ENCODE results near the gene CTDSP2.

CTDSP2 gene

GRCh38 chr12:57807285-57807684 is 39.2 kb downstream of the CTDSP2 start:
- no peak for DNase-seq (ENCODE audit: low read depth)

GRCh38 chr12:57806677-57807076 is 39.9 kb downstream of the CTDSP2 start:
- H3K4me3 ChIP-seq (ENCODE audit: low read length) = no peak overlapping the region
- H3K27me3 ChIP-seq (replicated peaks; ENCODE audit: control insufficient read depth, insufficient read depth, low read length) = no peaks in the 10 kb centered on the region
- no peak overlapping the region for H3K9ac ChIP-seq (ENCODE audit: low read length)
- H3K4me1 ChIP-seq (ENCODE audit: control insufficient read depth, insufficient read depth, low read length) = peaks cover 5% of the 10 kb centered on the region
- DNase-seq (ENCODE audit: low read depth) = no peak
- no peaks in the 10 kb centered on the region for H3K9me3 ChIP-seq (ENCODE audit: control insufficient read depth, low read length)
- H3K36me3 ChIP-seq (ENCODE audit: control insufficient read depth, insufficient read depth, low read length, severe bottlenecking) = peaks cover 82% of the 10 kb centered on the region

More at GRCh38 chr12:57807285-57807684, 39.2 kb downstream of the CTDSP2 start:
- no peak overlapping the region for H3K4me3 ChIP-seq (ENCODE audit: low read length)
- peaks cover 82% of the 10 kb centered on the region for H3K36me3 ChIP-seq (ENCODE audit: control insufficient read depth, insufficient read depth, low read length, severe bottlenecking)
- no peaks in the 10 kb centered on the region for H3K9me3 ChIP-seq (ENCODE audit: control insufficient read depth, low read length)
- H3K27me3 ChIP-seq (replicated peaks; ENCODE audit: control insufficient read depth, insufficient read depth, low read length) = no peaks in the 10 kb centered on the region
- H3K9ac ChIP-seq (ENCODE audit: low read length) = no peak overlapping the region
- H3K4me1 ChIP-seq (ENCODE audit: control insufficient read depth, insufficient read depth, low read length) = peaks cover 5% of the 10 kb centered on the region

- DNase-seq (ENCODE audit: low read depth) = peak; percentile 71
- H3K9ac ChIP-seq (ENCODE audit: low read length) = peak overlapping the region; percentile 35
- no peaks in the 10 kb centered on the region for H3K27me3 ChIP-seq (replicated peaks; ENCODE audit: control insufficient read depth, insufficient read depth, low read length)
- peaks cover 78% of the 10 kb centered on the region for H3K36me3 ChIP-seq (ENCODE audit: control insufficient read depth, insufficient read depth, low read length, severe bottlenecking)
- H3K4me1 ChIP-seq (ENCODE audit: control insufficient read depth, insufficient read depth, low read length) = peaks cover 5% of the 10 kb centered on the region
- no peaks in the 10 kb centered on the region for H3K9me3 ChIP-seq (ENCODE audit: control insufficient read depth, low read length)
- no peak overlapping the region for H3K4me3 ChIP-seq (ENCODE audit: low read length)
These were observed 43.1 kb downstream of the CTDSP2 start for GRCh38 chr12:57803319-57803893.

- DNase-seq (ENCODE audit: low read depth) = no peak
- Histone ChIP-seq H3K9me3 (ENCODE audit: control insufficient read depth, low read length) (no peaks in the 10 kb centered on the region), H3K9ac (ENCODE audit: low read length) (no peak overlapping the region), H3K4me3 (ENCODE audit: low read length) (no peak overlapping the region), H3K4me1 (ENCODE audit: control insufficient read depth, insufficient read depth, low read length) (peaks cover 5% of the 10 kb centered on the region), H3K36me3 (ENCODE audit: control insufficient read depth, insufficient read depth, low read length, severe bottlenecking) (peaks cover 77% of the 10 kb centered on the region), H3K27me3 (replicated peaks; ENCODE audit: control insufficient read depth, insufficient read depth, low read length) (no peaks in the 10 kb centered on the region)
These were observed 43.9 kb downstream of the CTDSP2 start for GRCh38 chr12:57802607-57803006.

- peaks cover 77% of the 10 kb centered on the region for H3K36me3 ChIP-seq (ENCODE audit: control insufficient read depth, insufficient read depth, low read length, severe bottlenecking)
- no peaks in the 10 kb centered on the region for H3K27me3 ChIP-seq (replicated peaks; ENCODE audit: control insufficient read depth, insufficient read depth, low read length)
- no peak overlapping the region for H3K9ac ChIP-seq (ENCODE audit: low read length)
- no peak overlapping the region for H3K4me3 ChIP-seq (ENCODE audit: low read length)
- H3K9me3 ChIP-seq (ENCODE audit: control insufficient read depth, low read length) = no peaks in the 10 kb centered on the region
- peaks cover 5% of the 10 kb centered on the region for H3K4me1 ChIP-seq (ENCODE audit: control insufficient read depth, insufficient read depth, low read length)
- no peak for DNase-seq (ENCODE audit: low read depth)
These were observed 45.6 kb downstream of the CTDSP2 start for GRCh38 chr12:57800965-57801364.

- H3K36me3 ChIP-seq (ENCODE audit: control insufficient read depth, insufficient read depth, low read length, severe bottlenecking) = peaks cover 79% of the 10 kb centered on the region
These were observed 48.6 kb downstream of the CTDSP2 start for GRCh38 chr12:57797933-57798332.

GRCh38 chr12:57796996-57797395 is 49.5 kb downstream of the CTDSP2 start:
- H3K9ac ChIP-seq (ENCODE audit: low read length) = no peak overlapping the region
- H3K4me3 ChIP-seq (ENCODE audit: low read length) = no peak overlapping the region
- H3K9me3 ChIP-seq (ENCODE audit: control insufficient read depth, low read length) = no peaks in the 10 kb centered on the region
- no peaks in the 10 kb centered on the region for H3K27me3 ChIP-seq (replicated peaks; ENCODE audit: control insufficient read depth, insufficient read depth, low read length)
- H3K4me1 ChIP-seq (ENCODE audit: control insufficient read depth, insufficient read depth, low read length) = peaks cover 12% of the 10 kb centered on the region
- peaks cover 79% of the 10 kb centered on the region for H3K36me3 ChIP-seq (ENCODE audit: control insufficient read depth, insufficient read depth, low read length, severe bottlenecking)
- DNase-seq (ENCODE audit: low read depth) = no peak

More at GRCh38 chr12:57797933-57798332, 48.6 kb downstream of the CTDSP2 start:
- Histone ChIP-seq H3K9ac (ENCODE audit: low read length) (no peak overlapping the region), H3K4me1 (ENCODE audit: control insufficient read depth, insufficient read depth, low read length) (peaks cover 12% of the 10 kb centered on the region), H3K27me3 (replicated peaks; ENCODE audit: control insufficient read depth, insufficient read depth, low read length) (no peaks in the 10 kb centered on the region), H3K9me3 (ENCODE audit: control insufficient read depth, low read length) (no peaks in the 10 kb centered on the region), H3K4me3 (ENCODE audit: low read length) (no peak overlapping the region)
- no peak for DNase-seq (ENCODE audit: low read depth)

GRCh38 chr12:57795354-57795753 is 51.2 kb downstream of the CTDSP2 start:
- no peak overlapping the region for H3K4me3 ChIP-seq (ENCODE audit: low read length)
- peaks cover 75% of the 10 kb centered on the region for H3K36me3 ChIP-seq (ENCODE audit: control insufficient read depth, insufficient read depth, low read length, severe bottlenecking)

GRCh38 chr12:57793920-57794319 is 52.6 kb downstream of the CTDSP2 start:
- peaks cover 12% of the 10 kb centered on the region for H3K4me1 ChIP-seq (ENCODE audit: control insufficient read depth, insufficient read depth, low read length)
- peaks cover 75% of the 10 kb centered on the region for H3K36me3 ChIP-seq (ENCODE audit: control insufficient read depth, insufficient read depth, low read length, severe bottlenecking)
- H3K9ac ChIP-seq (ENCODE audit: low read length) = peak overlapping the region; percentile 81
- no peaks in the 10 kb centered on the region for H3K27me3 ChIP-seq (replicated peaks; ENCODE audit: control insufficient read depth, insufficient read depth, low read length)
- DNase-seq (ENCODE audit: low read depth) = peak; percentile 70
- H3K9me3 ChIP-seq (ENCODE audit: control insufficient read depth, low read length) = no peaks in the 10 kb centered on the region
- H3K4me3 ChIP-seq (ENCODE audit: low read length) = peak overlapping the region; percentile 57

More at GRCh38 chr12:57795354-57795753, 51.2 kb downstream of the CTDSP2 start:
- no peaks in the 10 kb centered on the region for H3K27me3 ChIP-seq (replicated peaks; ENCODE audit: control insufficient read depth, insufficient read depth, low read length)
- no peak overlapping the region for H3K9ac ChIP-seq (ENCODE audit: low read length)
- peaks cover 12% of the 10 kb centered on the region for H3K4me1 ChIP-seq (ENCODE audit: control insufficient read depth, insufficient read depth, low read length)
- no peaks in the 10 kb centered on the region for H3K9me3 ChIP-seq (ENCODE audit: control insufficient read depth, low read length)
- DNase-seq (ENCODE audit: low read depth) = no peak

- no peak for DNase-seq (ENCODE audit: low read depth)
- Histone ChIP-seq H3K4me3 (ENCODE audit: low read length) (no peak overlapping the region), H3K9me3 (ENCODE audit: control insufficient read depth, low read length) (no peaks in the 10 kb centered on the region), H3K9ac (ENCODE audit: low read length) (no peak overlapping the region), H3K36me3 (ENCODE audit: control insufficient read depth, insufficient read depth, low read length, severe bottlenecking) (peaks cover 38% of the 10 kb centered on the region), H3K4me1 (ENCODE audit: control insufficient read depth, insufficient read depth, low read length) (peaks cover 9% of the 10 kb centered on the region), H3K27me3 (replicated peaks; ENCODE audit: control insufficient read depth, insufficient read depth, low read length) (no peaks in the 10 kb centered on the region)
These were observed 62.7 kb downstream of the CTDSP2 start for GRCh38 chr12:57783861-57784260.

GRCh38 chr12:57783466-57783801 is 63.1 kb downstream of the CTDSP2 start:
- Histone ChIP-seq H3K4me3 (ENCODE audit: low read length) (peak overlapping the region; percentile 99), H3K9me3 (ENCODE audit: control insufficient read depth, low read length) (no peaks in the 10 kb centered on the region), H3K36me3 (ENCODE audit: control insufficient read depth, insufficient read depth, low read length, severe bottlenecking) (peaks cover 34% of the 10 kb centered on the region), H3K27me3 (replicated peaks; ENCODE audit: control insufficient read depth, insufficient read depth, low read length) (no peaks in the 10 kb centered on the region), H3K9ac (ENCODE audit: low read length) (peak overlapping the region; percentile 97), H3K4me1 (ENCODE audit: control insufficient read depth, insufficient read depth, low read length) (peaks cover 9% of the 10 kb centered on the region)
- DNase-seq (ENCODE audit: low read depth) = no peak
